ENCODE measurements around the gene NPVF.
A peak's percentile ranks its signal among the peaks of the same experiment; 100 is the strongest.

NPVF gene, protein sequence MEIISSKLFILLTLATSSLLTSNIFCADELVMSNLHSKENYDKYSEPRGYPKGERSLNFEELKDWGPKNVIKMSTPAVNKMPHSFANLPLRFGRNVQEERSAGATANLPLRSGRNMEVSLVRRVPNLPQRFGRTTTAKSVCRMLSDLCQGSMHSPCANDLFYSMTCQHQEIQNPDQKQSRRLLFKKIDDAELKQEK

GRCh38 chr7:25228386-25228785 is at the start of gene NPVF:
Gene NPVF (minus strand): TSS chr7:25228486. CDS start chr7:25228439, 47 bp downstream.
- no CpG with 5 or more reads among the region's 1 CpG for WGBS (ENCODE audit: insufficient coverage, insufficient read length)
- Histone ChIP-seq H3K9me3 (ENCODE audit: control insufficient read depth, insufficient read depth, low read length) (no peaks in the 10 kb centered on the region), H3K4me1 (ENCODE audit: control insufficient read depth, insufficient read depth, low read length) (no peaks in the 10 kb centered on the region)

GRCh38 chr7:25272265-25272664 is 44.0 kb upstream of the NPVF start:
- Histone ChIP-seq H3K9me3 (ENCODE audit: control insufficient read depth, insufficient read depth, low read length) (no peaks in the 10 kb centered on the region), H3K36me3 (ENCODE audit: control insufficient read depth, insufficient read depth, low read length) (no peaks in the 10 kb centered on the region), H3K27me3 (ENCODE audit: control insufficient read depth, insufficient read depth, low read length) (no peaks in the 10 kb centered on the region), H3K4me1 (ENCODE audit: control insufficient read depth, insufficient read depth, low read length) (no peaks in the 10 kb centered on the region), H3K27ac (ENCODE audit: low read length) (no peak overlapping the region), H3K4me3 (ENCODE audit: low read length) (no peak overlapping the region)
- no peak for DNase-seq (ENCODE audit: low read depth, low spot score)
- no CpG with 5 or more reads among the region's 3 CpGs for WGBS (ENCODE audit: insufficient coverage, insufficient read length)

More at GRCh38 chr7:25228386-25228785, at the start of gene NPVF:
- Histone ChIP-seq H3K27ac (ENCODE audit: low read length) (no peak within 1 kb of the TSS), H3K36me3 (ENCODE audit: control insufficient read depth, insufficient read depth, low read length) (no peaks in the 10 kb centered on the region), H3K4me3 (ENCODE audit: low read length) (no peak within 1 kb of the TSS), H3K27me3 (ENCODE audit: control insufficient read depth, insufficient read depth, low read length) (no peaks in the 10 kb centered on the region)
- DNase-seq (ENCODE audit: low read depth, low spot score): no peak

DNA sequence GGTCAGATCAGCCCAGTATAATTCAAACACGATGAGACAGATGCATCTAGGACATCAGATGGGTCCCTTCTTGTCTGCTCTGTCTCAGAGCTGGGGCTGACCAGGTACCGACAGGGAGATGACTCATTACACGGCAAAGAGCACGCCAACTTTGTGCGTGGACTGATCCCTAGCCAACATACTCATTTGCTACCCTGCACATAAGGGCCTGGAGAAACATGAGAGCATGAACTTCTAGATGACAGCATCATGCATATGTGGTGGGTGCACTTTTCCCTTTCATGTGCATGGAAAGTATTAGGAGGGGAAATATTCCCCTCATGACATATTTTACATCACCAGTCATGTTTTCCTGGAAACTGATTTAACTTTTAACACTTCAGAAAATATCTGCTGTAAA is 35.1 kb upstream of the NPVF start:
- Histone ChIP-seq H3K27me3 (ENCODE audit: control insufficient read depth, insufficient read depth, low read length) (no peaks in the 10 kb centered on the region), H3K4me1 (ENCODE audit: control insufficient read depth, insufficient read depth, low read length) (no peaks in the 10 kb centered on the region), H3K36me3 (ENCODE audit: control insufficient read depth, insufficient read depth, low read length) (no peaks in the 10 kb centered on the region), H3K9me3 (ENCODE audit: control insufficient read depth, insufficient read depth, low read length) (no peaks in the 10 kb centered on the region), H3K27ac (ENCODE audit: low read length) (no peak overlapping the region), H3K4me3 (ENCODE audit: low read length) (no peak overlapping the region)
- no CpG with 5 or more reads among the region's 5 CpGs for WGBS (ENCODE audit: insufficient coverage, insufficient read length)
- no peak for DNase-seq (ENCODE audit: low read depth, low spot score)

DNA sequence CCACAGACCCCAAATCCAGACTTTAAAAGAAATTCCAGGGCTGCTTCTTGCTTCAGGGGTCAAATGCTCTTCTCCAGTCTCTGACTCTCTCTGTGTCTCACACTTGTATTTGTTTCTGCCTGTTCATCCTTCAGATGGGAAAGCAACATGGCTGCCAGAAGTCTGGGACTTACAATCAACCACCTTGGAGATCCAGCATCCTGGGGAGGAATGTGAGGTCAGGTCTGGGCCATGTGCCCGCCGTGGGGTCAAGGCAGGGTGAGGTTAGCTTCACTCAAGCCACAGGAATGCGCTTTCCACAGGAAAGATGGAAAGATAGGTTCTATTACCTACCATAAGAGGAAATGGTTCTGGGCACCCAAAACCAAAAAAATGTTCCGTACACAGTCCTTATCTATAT is 34.3 kb upstream of the NPVF start:
- no CpG with 5 or more reads among the region's 4 CpGs for WGBS (ENCODE audit: insufficient coverage, insufficient read length)
- no peaks in the 10 kb centered on the region for H3K27me3 ChIP-seq (ENCODE audit: control insufficient read depth, insufficient read depth, low read length)
- H3K4me3 ChIP-seq (ENCODE audit: low read length): no peak overlapping the region
- H3K36me3 ChIP-seq (ENCODE audit: control insufficient read depth, insufficient read depth, low read length): no peaks in the 10 kb centered on the region
- H3K27ac ChIP-seq (ENCODE audit: low read length): no peak overlapping the region
- no peaks in the 10 kb centered on the region for H3K4me1 ChIP-seq (ENCODE audit: control insufficient read depth, insufficient read depth, low read length)
- DNase-seq (ENCODE audit: low read depth, low spot score): no peak
- no peaks in the 10 kb centered on the region for H3K9me3 ChIP-seq (ENCODE audit: control insufficient read depth, insufficient read depth, low read length)

DNA sequence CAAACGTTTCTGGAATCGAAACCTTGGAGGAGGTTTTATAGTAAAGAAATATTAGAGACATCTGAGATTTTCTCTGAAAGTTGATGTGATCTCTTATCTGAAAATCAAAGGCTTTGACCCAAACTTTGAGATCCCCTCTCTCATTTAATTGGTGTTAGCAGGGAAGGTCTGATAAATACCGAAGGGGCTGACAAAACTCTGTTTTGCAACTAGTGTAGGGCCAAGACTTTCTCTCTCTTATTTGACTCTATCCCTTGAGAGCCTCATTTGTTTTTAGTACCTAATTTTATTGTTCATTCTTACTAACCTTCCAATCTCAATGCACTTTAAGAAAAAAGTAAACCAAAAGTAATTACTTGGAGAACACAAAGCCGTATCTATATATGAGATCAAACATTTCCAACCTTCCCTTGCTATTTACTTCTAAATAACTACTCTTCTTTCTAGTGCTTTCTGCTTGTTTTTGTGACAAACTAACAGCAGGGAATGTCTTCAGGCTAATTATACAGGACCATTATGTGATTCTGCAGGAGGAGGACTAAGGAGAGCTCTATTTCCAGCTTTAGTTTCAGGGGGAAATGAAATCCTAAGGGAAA is 33.4 kb upstream of the NPVF start:
- Histone ChIP-seq H3K27ac (ENCODE audit: low read length) (no peak overlapping the region), H3K27me3 (ENCODE audit: control insufficient read depth, insufficient read depth, low read length) (no peaks in the 10 kb centered on the region), H3K36me3 (ENCODE audit: control insufficient read depth, insufficient read depth, low read length) (no peaks in the 10 kb centered on the region), H3K4me3 (ENCODE audit: low read length) (no peak overlapping the region), H3K4me1 (ENCODE audit: control insufficient read depth, insufficient read depth, low read length) (no peaks in the 10 kb centered on the region), H3K9me3 (ENCODE audit: control insufficient read depth, insufficient read depth, low read length) (no peaks in the 10 kb centered on the region)
- no CpG with 5 or more reads among the region's 4 CpGs for WGBS (ENCODE audit: insufficient coverage, insufficient read length)
- no peak for DNase-seq (ENCODE audit: low read depth, low spot score)

DNA sequence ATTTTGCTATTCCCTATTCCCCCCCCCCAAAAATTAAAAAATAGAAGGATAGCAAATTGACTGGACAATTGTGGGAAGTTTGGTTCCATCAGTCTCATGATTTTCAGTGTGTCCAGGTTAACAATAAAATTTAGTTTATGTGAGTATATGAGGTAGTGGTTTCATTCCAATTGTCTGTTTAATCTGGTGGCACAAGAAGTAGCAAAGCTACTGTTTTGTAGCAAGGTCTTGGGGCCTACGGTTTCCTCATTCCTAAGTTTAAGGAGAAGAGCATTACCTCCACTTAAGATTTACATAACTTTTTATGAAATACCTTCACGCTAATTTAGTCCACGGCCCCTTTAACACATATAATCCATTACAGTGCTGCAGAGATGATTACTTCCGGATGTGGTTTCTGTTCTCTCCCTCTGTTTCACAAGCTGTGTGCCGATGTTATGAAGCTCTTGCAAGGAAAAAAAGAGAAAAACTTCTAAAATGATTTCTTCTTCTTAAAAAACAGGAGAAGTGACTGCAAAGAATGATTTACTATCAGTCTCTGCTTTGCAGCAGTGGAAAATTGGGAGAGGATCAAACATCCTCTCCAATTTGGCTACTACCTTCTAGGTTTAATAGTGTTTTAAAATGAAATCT is 32.7 kb upstream of the NPVF start:
- no peaks in the 10 kb centered on the region for H3K27me3 ChIP-seq (ENCODE audit: control insufficient read depth, insufficient read depth, low read length)
- no peak for DNase-seq (ENCODE audit: low read depth, low spot score)
- WGBS (ENCODE audit: insufficient coverage, insufficient read length): no CpG with 5 or more reads among the region's 5 CpGs

DNA sequence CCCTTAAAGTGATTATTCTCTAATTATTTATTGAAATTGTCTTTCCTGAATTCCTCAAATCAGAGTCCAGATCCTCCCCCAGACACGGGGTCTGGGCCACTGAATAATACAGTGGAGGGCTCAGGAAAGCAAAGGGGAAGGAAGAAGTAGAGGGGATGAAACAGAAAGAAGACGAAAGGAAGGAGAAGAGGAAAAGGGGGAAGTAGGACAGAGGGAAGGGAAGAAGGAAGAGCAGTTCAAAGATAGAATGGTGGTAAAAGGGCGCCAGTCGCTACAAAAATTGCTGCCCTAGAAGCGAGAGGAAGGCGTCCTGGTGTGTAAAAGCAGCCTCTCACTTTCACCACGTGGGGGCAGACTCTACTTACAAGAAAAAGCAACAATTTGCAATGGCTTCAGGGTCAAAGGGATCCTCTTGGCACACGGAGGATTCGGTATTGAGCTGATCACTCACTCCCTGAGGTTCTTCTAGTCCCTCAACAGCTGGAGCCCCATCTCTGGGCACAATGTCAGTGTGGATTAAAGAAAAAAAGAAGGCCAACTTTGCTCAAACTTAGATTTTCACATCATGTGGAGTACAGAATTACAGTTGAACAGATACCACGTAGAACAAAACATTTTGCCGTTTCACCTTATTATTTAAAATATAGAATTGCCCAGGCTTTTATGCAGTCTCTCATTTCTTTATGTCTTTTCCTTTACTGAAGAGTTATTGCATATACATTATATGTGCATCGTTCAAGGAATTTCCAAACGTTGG is 31.4 kb upstream of the NPVF start:
- H3K27ac ChIP-seq (ENCODE audit: low read length): no peak overlapping the region
- H3K4me3 ChIP-seq (ENCODE audit: low read length): no peak overlapping the region
- no peaks in the 10 kb centered on the region for H3K9me3 ChIP-seq (ENCODE audit: control insufficient read depth, insufficient read depth, low read length)
- no CpG with 5 or more reads among the region's 13 CpGs for WGBS (ENCODE audit: insufficient coverage, insufficient read length)
- H3K27me3 ChIP-seq (ENCODE audit: control insufficient read depth, insufficient read depth, low read length): no peaks in the 10 kb centered on the region
- peak; percentile 55 for DNase-seq (ENCODE audit: low read depth, low spot score)
- no peaks in the 10 kb centered on the region for H3K4me1 ChIP-seq (ENCODE audit: control insufficient read depth, insufficient read depth, low read length)
- no peaks in the 10 kb centered on the region for H3K36me3 ChIP-seq (ENCODE audit: control insufficient read depth, insufficient read depth, low read length)

More for the DNA sequence above, 32.7 kb upstream of the NPVF start:
- H3K27ac ChIP-seq (ENCODE audit: low read length): no peak overlapping the region
- no peak overlapping the region for H3K4me3 ChIP-seq (ENCODE audit: low read length)
- H3K9me3 ChIP-seq (ENCODE audit: control insufficient read depth, insufficient read depth, low read length): no peaks in the 10 kb centered on the region
- H3K4me1 ChIP-seq (ENCODE audit: control insufficient read depth, insufficient read depth, low read length): no peaks in the 10 kb centered on the region
- no peaks in the 10 kb centered on the region for H3K36me3 ChIP-seq (ENCODE audit: control insufficient read depth, insufficient read depth, low read length)

DNA sequence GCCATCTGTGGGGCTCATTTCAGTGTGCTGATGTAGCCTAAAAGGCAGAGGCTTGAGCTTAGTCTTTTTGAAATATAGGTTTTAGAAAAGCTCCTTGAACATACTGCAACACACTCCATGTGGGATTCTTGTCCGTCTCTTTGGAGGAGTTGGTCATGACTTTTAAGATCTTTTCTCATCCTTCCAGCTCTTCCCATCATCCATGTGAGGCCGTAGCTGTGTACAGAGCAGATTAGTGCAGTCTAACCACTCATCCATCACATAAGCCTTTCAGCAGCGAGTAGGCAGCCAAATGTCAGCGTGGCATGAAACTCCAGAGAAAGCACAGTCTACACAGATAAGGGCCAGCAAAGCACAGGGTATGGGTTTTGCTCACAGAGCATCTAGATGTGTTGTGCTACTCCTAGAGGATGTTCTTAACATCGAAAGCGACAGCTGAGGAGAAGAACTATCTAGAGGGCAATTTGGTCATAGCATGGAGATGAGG is 28.1 kb upstream of the NPVF start:
- H3K4me1 ChIP-seq (ENCODE audit: control insufficient read depth, insufficient read depth, low read length): no peaks in the 10 kb centered on the region
- H3K9me3 ChIP-seq (ENCODE audit: control insufficient read depth, insufficient read depth, low read length): no peaks in the 10 kb centered on the region
- H3K4me3 ChIP-seq (ENCODE audit: low read length): no peak overlapping the region
- no CpG with 5 or more reads among the region's 6 CpGs for WGBS (ENCODE audit: insufficient coverage, insufficient read length)
- H3K27ac ChIP-seq (ENCODE audit: low read length): no peak overlapping the region
- no peaks in the 10 kb centered on the region for H3K36me3 ChIP-seq (ENCODE audit: control insufficient read depth, insufficient read depth, low read length)
- DNase-seq (ENCODE audit: low read depth, low spot score): no peak
- H3K27me3 ChIP-seq (ENCODE audit: control insufficient read depth, insufficient read depth, low read length): no peaks in the 10 kb centered on the region

DNA sequence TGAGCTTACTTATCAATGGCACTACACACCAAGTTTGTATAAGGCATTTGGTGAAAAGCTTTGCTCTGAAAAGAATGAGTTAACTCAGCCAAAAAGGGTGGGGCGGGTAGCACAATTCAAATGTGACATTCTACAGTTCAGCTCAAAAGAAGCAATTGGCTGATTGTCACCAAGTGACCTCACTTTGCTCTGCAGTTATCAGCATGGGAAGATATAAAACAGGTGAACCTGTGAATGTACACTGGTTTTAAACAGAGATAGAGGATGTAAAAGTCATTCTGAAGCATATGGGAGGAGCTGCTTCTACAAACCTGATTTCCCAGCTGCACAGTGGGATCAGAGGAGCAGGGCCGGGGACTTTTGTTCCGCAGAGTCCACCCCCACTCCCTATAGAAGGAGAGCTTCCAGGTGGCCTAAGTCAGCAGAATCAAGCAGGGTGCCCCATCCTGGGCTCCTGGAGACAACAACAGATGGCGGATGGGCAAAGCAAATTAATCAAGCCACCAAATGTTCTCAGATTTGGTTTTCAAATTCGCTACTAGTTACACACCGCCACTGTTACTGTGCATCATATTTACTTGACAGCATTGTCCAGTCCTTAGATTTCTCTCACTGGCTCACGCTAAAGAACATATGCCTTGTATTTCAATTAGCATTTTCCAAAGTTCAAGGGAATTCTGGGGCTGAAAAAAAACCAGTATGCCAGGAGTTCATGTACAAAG is 27.5 kb upstream of the NPVF start:
- H3K9me3 ChIP-seq (ENCODE audit: control insufficient read depth, insufficient read depth, low read length): no peaks in the 10 kb centered on the region
- WGBS (ENCODE audit: insufficient coverage, insufficient read length): no CpG with 5 or more reads among the region's 7 CpGs
- no peaks in the 10 kb centered on the region for H3K36me3 ChIP-seq (ENCODE audit: control insufficient read depth, insufficient read depth, low read length)
- no peak overlapping the region for H3K27ac ChIP-seq (ENCODE audit: low read length)
- H3K4me3 ChIP-seq (ENCODE audit: low read length): no peak overlapping the region
- H3K4me1 ChIP-seq (ENCODE audit: control insufficient read depth, insufficient read depth, low read length): no peaks in the 10 kb centered on the region
- DNase-seq (ENCODE audit: low read depth, low spot score): no peak
- H3K27me3 ChIP-seq (ENCODE audit: control insufficient read depth, insufficient read depth, low read length): no peaks in the 10 kb centered on the region

DNA sequence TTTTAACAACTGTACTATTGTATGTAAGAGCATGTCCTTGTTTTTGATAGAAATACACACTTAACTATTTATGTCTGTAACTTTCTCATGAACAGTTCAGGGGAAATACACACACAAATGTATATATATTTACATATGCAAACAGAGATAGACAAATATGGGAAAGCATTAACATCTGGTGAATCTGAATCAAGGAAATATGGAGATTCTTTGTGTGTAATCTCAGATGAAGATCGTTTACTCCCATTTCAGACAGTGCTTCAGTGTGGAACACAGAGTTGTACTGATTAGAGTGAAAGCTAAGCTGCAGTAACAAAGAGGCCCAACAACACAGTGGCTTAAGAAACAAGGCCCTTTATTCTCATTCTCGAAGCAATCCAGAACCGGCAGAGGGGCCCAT is 26.3 kb upstream of the NPVF start:
- no peak for DNase-seq (ENCODE audit: low read depth, low spot score)
- Histone ChIP-seq H3K27ac (ENCODE audit: low read length) (no peak overlapping the region), H3K4me1 (ENCODE audit: control insufficient read depth, insufficient read depth, low read length) (no peaks in the 10 kb centered on the region), H3K9me3 (ENCODE audit: control insufficient read depth, insufficient read depth, low read length) (no peaks in the 10 kb centered on the region), H3K27me3 (ENCODE audit: control insufficient read depth, insufficient read depth, low read length) (no peaks in the 10 kb centered on the region), H3K4me3 (ENCODE audit: low read length) (no peak overlapping the region), H3K36me3 (ENCODE audit: control insufficient read depth, insufficient read depth, low read length) (no peaks in the 10 kb centered on the region)
- no CpG with 5 or more reads among the region's 3 CpGs for WGBS (ENCODE audit: insufficient coverage, insufficient read length)

Measured in iPS DF 6.9 (cell line).